ENCODE measurements around the gene ILRUN.
"Not testable (repeated sequence)": the region's sequence is repeated elsewhere in the genome, so short reads cannot be mapped to it uniquely, and the experiment has no call there.

ILRUN gene

DNA sequence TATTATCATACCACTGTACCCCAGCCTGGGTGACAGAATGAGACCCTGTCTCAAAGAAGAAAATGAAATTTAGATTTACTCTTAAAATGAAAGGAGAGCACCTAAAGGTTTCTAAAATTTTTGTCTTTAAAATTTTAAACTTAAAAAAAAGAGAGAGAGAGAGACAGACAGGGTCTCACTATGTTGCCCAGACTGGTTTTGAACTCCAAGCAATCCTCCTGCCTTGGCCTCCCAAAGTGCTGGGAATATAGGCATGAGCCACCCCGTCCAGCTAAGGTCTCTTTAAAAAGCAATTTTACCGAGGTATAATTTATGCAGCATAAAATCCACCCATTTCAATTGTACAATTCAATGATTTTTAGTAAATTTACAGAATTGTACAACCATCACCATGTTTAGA lies 33.2 kb downstream of the ILRUN start:
- no peak for DNase-seq

DNA sequence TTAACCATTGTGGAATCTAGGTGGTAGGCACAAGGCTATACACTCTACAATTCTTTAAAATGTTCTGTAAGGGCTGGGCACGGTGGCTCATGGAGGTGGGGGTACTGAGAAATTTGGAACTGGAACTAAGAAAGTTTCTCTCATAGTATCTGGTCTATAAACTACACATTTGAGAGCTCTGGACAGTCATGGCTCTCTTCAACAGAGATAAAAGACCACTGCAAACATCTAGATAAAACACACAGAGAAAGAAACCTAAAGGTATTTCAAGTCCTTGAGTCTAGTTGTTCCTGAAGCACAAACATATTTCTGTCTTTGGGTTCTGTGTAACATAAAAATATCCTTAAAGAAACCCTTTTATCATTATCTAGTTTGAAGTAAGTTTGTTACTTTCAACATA lies 35.2 kb downstream of the ILRUN start:
- DNase-seq = no peak

DNA sequence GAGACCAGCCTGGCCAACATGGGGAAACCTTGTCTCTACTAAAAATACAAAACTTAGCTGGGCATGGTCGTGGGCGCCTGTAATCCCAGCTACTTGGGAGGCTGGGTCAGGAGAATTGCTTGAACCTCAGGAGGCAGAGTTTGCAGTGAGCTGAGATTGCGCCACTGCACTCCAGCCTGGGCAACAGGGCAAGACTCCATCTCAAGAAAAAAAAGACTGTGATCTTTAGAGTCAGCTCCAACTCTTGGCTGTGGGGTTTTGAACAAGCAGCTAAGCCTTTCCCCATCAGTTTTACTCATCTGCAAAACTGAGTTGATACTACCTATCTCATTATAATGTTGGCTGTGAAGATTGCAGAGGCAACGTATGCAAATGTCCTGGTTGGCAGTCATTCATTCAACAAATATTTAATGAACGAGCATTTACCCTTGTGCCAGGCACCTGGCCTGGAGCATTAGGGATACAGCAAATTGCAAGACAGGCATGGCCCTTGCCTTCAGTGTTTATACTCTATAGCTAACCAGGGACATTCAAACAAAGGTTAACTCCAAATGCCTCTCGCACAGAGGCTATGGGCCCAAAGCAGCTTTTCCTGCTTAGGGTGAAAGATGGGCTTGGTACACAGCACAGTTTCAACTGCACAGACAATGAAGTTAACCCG lies 37.8 kb downstream of the ILRUN start:
- DNase-seq = no peak

DNA sequence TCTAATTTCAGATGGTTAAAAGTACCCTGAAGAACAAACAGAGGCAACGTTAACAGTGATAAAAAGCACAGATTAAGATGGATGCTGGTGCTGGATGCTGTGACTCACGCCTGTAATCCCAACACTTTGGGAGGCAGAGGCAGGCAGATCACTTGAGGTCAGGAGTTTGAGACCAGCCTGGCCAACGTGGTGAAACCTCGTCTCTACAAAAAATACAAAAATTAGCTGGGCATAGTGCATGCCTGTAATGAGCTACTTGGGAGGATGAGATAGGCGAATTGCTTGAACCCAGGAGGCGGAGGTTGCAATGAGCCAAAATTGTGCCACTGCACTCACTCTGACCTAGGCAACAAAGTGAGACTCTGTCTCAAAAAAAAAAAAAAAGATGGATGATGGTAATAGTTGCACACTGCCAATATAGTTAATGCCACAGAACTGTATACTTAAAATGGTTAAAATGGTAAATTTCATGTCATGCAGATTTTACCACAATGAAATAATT lies 38.5 kb downstream of the ILRUN start:
- not testable (repeated sequence) for DNase-seq

DNA sequence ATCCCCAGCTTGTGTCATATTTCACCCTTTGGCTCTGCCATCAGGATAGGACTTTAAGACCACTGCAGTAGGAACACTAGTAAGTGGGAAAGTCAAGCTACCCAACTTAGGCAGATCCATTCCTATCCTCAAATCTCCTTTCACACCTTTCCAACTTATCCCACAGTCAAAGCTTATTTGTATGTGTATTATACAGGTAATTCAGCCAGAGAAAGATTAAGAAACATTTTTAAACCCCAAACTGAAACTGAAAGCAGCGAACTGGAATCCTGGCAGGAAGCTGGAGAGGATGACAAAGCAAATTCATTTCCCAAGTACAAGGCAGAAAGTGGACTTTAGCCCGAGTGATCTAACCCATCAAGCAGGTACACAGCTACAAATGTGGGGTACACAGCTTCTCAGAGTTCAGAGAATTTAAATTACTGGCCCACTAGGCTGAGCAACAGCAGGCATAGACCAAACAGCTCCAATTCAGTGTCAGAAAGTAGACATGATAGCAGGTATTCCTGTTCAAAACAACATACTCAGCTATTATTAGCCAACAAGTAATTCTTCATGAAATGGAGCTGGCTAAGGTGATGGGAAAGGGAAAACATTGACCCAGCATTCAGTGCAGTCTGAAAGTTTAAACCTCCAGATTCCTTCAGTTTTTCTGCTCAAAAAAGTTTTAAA lies 39.1 kb downstream of the ILRUN start:
- DNase-seq = no peak

DNA sequence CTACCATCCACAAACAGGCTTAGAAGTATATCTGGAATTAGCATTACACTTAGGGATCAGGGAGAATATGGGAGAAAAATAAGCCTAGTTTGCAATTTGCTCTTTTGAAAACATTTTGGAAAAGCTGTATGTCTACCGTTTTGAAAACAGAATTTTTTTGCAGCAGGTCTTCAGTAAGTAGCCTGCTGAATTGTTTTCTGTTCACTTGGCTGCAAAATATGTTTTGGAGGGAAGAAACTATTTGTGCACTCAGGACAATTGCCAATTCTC lies 39.6 kb downstream of the ILRUN start:
- no peak for DNase-seq

DNA sequence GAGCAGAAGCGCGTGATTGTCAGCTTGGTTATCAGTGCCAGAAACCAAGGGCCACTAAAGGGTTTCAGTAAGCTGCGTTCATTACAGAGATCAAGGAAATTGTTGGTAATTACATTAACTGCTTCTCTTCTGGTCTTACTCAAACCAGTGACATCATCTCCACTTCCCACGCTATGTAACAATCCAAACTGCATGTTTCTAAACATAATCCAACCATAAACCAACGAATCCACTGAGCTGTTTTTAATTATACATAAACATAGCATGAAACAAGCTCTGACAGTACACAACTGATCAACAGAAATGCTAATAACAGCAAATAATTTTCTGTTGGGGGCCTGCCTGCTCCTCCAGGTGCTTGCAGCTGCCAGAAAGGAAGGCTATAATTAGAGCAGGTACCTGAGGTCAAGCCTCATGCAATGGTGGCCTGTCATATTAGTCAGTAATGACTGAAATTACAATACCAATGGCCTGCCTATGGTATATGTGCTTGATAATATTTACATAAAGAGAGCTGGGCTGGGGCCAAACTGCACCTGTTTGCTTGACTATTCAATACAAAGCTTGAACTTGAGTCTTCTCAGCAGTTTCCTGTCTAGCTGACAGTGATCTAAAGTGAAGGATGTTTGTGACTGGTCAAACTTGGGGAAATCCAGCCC lies 40.1 kb downstream of the ILRUN start:
- DNase-seq = peak; percentile 73

DNA sequence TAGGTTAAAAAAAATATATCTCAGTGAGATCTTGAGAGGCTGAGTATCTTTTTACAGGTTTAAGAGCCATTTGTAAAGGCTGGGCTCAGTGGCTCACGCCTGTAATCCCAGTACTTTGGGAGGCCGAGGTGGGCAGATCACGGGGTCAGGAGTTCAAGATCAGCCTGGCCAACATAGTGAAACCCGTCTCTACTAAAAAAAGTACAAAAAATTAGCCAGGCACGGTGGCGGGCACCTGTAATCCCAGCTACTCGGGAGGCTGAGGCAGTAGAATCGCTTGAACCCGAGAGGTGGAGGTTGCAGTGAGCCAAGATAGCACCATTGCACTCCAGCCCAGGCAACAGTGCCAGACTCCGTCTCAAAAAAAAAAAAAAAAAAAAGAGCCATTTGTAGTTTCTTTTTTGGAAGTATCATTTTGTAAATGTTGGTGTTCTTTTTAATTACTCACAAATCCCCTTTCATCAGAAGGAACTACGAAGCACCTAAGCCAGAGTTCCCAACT lies 40.6 kb downstream of the ILRUN start:
- not testable (repeated sequence) for DNase-seq

DNA sequence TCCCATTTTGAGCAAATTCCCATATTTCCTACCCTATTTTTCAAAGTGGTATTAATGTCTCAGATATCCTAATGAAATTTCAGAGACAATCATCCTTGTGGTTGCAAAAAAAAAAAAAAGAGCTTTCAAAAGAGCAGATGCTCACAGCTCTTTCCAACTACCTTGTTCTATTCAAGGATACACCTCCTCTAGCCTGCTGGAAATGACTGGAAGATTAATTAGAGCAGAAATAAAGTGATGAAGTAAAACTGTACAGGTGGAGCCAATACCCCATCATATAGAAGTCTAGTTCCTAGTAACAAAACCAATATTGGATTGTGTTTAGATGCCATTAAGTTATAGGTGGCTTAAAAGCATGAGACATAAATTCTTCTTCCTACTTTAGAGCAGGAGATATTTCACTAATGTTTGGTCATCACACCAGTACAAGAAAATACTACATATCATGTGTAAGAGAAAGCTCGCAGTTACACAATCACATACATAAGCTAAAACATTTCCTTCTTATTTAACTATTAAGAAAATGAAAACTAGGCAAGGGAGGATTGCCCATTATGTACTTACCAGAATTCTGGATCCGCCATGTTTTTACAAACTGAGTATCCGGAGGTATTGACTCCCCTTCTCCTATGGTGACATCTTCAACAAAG lies 42.4 kb downstream of the ILRUN start:
- no peak for DNase-seq

DNA sequence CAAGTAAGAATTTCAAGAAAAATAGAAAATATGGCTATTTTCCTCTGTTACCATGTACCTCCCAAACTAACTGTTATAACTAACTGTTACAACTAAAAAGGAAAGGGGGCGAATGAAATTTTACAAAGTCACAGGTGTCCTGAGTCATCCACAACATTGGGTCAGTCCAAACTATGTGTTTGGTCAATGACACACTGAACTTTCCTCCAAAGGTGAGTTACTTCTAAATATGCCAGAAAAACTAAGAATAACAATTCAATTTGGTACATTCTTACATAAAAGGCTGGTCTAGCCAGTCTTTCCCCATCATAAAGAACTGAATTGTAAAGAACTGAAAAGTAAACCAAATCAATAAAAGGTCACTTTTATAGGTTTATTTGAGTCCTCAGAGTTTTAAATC lies 44.3 kb downstream of the ILRUN start:
- DNase-seq = no peak

DNA sequence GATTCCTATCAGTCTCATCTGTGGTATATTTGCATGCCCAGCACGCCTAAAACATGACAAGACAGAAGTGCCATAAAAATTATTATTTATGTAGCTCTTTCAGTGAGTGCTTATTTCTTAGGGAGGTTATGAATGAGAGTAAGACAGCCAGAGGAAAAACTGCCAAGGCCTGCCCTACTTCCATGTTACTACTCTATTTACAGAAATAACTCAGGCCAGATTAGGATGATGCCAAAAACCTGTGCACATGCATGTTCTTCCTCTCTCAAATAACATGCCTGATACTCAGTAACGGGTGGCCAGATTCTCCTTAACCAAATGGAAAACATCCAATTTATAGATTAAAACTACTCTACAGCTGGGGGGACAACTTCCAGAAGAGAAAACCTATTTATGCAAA lies 45.7 kb downstream of the ILRUN start:
- DNase-seq = no peak

DNA sequence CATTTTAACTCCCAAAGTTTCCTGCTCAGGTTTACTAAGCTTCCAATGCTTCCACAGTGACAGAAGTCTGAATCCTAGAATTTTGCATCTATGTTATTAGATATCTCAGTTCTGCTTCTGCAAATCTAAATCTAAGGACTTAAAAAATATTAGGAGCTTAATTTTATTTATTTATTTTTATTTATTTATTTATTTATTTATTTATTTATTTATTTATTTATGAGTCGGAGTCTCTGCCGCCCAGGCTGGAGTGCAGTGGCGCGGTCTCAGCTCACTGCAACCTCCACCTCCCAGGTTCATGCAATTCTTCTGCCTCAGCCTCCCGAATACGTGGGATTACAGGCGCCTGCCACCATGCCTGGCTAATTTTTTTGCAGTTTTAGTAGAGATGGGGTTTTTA lies 46.3 kb downstream of the ILRUN start:
- not testable (repeated sequence) for DNase-seq

DNA sequence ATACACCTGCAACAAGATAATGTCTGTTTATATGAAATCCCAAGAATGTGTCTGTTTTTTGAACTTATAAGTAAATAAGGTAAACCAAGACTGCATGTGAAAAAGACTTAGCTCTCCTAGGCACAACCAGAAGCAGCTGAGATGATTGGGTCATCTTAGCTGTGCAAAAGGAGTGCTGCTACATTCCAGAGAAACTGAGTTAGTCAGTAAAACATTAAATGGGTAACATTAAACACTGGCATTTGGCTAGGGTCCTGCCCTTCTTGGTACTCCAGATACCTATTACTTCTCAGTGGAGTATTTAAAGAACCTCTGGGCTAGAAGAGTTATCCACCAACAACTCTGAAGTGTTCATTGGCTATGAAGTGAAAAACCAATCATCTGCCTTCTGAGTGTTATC lies 47.8 kb downstream of the ILRUN start:
- DNase-seq = no peak

Measured in NCI-H1436 (cell line).